ENCODE data around the gene KRTAP10-6.
"Not testable (repeated sequence)": the region's sequence is repeated elsewhere in the genome, so short reads cannot be mapped to it uniquely, and the experiment has no call there.

DNA sequence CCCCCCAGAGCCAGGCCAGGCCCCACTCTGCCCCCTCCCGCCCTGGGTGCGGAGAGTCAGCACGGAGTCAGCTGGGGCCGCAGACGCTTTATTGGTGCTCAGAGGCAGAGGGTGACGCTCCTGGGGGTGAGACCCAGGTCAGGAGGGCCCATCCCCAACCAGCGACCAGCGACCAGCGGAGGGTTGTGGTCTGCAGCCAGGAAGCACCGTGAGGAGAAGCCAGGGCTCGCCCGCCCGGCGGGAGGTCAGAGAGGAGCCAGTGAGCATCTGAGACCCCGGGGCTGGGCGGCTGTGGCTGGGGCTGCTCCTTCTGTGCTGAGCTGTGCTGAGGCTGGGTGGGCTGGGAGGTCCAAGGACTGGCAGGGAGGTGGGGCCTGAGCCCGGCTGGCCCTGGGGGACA is 42.0 kb downstream of the KRTAP10-6 start:
- TF ChIP-seq, protein P1, sequence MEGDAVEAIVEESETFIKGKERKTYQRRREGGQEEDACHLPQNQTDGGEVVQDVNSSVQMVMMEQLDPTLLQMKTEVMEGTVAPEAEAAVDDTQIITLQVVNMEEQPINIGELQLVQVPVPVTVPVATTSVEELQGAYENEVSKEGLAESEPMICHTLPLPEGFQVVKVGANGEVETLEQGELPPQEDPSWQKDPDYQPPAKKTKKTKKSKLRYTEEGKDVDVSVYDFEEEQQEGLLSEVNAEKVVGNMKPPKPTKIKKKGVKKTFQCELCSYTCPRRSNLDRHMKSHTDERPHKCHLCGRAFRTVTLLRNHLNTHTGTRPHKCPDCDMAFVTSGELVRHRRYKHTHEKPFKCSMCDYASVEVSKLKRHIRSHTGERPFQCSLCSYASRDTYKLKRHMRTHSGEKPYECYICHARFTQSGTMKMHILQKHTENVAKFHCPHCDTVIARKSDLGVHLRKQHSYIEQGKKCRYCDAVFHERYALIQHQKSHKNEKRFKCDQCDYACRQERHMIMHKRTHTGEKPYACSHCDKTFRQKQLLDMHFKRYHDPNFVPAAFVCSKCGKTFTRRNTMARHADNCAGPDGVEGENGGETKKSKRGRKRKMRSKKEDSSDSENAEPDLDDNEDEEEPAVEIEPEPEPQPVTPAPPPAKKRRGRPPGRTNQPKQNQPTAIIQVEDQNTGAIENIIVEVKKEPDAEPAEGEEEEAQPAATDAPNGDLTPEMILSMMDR (IDR thresholded peaks at IDR 0.05) = not testable (repeated sequence)
- not testable (repeated sequence) for TF ChIP-seq RFX5 (IDR thresholded peaks at IDR 0.05; ENCODE audit: low read length); TAF1 (IDR thresholded peaks at IDR 0.05; ENCODE audit: borderline replicate concordance, low read depth, low read length); YY1 (IDR thresholded peaks at IDR 0.05; ENCODE audit: low read depth); ELF1 (IDR thresholded peaks at IDR 0.05); SIN3A (IDR thresholded peaks at IDR 0.05; ENCODE audit: borderline replicate concordance, low read depth, low read length); EZH2phosphoT487 (IDR thresholded peaks at IDR 0.05; ENCODE audit: borderline replicate concordance, low read depth); SMC3 (IDR thresholded peaks at IDR 0.05; ENCODE audit: low read depth, low read length); EP300 (IDR thresholded peaks at IDR 0.05; ENCODE audit: borderline replicate concordance in 1 of 2, low read depth in 1 of 2, low read length in 1 of 2); GABPA (IDR thresholded peaks at IDR 0.05; ENCODE audit: low read depth)
- TF ChIP-seq, protein P2, sequence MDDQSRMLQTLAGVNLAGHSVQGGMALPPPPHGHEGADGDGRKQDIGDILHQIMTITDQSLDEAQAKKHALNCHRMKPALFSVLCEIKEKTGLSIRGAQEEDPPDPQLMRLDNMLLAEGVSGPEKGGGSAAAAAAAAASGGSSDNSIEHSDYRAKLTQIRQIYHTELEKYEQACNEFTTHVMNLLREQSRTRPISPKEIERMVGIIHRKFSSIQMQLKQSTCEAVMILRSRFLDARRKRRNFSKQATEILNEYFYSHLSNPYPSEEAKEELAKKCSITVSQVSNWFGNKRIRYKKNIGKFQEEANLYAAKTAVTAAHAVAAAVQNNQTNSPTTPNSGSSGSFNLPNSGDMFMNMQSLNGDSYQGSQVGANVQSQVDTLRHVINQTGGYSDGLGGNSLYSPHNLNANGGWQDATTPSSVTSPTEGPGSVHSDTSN (IDR thresholded peaks at IDR 0.05) = not testable (repeated sequence)
- TF ChIP-seq, protein P3, sequence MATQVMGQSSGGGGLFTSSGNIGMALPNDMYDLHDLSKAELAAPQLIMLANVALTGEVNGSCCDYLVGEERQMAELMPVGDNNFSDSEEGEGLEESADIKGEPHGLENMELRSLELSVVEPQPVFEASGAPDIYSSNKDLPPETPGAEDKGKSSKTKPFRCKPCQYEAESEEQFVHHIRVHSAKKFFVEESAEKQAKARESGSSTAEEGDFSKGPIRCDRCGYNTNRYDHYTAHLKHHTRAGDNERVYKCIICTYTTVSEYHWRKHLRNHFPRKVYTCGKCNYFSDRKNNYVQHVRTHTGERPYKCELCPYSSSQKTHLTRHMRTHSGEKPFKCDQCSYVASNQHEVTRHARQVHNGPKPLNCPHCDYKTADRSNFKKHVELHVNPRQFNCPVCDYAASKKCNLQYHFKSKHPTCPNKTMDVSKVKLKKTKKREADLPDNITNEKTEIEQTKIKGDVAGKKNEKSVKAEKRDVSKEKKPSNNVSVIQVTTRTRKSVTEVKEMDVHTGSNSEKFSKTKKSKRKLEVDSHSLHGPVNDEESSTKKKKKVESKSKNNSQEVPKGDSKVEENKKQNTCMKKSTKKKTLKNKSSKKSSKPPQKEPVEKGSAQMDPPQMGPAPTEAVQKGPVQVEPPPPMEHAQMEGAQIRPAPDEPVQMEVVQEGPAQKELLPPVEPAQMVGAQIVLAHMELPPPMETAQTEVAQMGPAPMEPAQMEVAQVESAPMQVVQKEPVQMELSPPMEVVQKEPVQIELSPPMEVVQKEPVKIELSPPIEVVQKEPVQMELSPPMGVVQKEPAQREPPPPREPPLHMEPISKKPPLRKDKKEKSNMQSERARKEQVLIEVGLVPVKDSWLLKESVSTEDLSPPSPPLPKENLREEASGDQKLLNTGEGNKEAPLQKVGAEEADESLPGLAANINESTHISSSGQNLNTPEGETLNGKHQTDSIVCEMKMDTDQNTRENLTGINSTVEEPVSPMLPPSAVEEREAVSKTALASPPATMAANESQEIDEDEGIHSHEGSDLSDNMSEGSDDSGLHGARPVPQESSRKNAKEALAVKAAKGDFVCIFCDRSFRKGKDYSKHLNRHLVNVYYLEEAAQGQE (IDR thresholded peaks at IDR 0.05; ENCODE audit: low read depth, low read length) = not testable (repeated sequence)
- TF ChIP-seq, protein P4, sequence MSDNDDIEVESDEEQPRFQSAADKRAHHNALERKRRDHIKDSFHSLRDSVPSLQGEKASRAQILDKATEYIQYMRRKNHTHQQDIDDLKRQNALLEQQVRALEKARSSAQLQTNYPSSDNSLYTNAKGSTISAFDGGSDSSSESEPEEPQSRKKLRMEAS (IDR thresholded peaks at IDR 0.05; ENCODE audit: low read depth) = not testable (repeated sequence)
